Measurements from ENCODE around the gene KBTBD12.

DNA sequence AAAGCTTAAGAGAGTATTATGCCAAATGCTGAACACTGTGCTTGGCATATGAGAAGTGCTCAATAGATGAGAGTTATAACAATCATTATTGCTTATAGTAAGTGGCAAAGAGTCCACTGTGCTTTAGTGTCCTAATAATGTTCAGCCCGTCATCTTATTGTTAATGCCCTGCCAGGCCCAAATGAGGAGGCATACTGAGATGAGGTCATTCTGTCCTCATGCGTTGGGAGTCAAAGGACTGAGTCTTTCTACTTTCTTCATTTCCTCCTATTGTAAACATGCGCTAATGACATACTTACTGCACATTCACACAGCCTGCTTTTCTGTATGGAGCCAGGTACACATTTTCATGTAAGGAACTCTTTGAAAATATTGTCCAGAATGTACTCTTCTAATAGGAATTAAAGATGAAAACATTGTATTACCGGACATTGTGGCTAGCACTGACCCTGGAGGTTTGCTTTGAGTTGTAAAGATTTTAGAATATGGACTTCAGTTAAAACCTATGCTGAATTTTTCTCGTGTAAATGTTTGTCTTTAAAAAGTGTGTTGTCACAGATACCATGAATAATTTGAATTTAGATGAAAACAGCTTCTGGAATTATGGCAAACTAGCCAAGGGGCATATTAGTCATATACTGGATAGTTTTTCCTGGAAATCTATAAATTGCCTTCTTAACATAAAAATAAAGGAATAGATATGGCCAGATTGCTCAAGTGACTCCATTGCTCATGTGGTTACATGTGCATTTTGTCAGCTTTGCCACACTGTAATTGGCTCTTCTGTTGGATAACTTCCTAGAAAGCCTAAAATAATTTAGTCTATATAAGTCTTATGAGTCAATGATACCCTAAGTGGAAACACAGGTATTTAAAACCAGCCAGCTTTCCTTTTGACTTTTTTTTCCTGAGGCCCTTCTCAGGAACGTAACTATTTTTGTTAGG lies 38.3 kb downstream of the KBTBD12 start:
- no peak for TF ChIP-seq EZH2 (optimal IDR thresholded peaks at IDR 0.05; ENCODE audit: low read depth, low read length)
- TF ChIP-seq, protein P1, sequence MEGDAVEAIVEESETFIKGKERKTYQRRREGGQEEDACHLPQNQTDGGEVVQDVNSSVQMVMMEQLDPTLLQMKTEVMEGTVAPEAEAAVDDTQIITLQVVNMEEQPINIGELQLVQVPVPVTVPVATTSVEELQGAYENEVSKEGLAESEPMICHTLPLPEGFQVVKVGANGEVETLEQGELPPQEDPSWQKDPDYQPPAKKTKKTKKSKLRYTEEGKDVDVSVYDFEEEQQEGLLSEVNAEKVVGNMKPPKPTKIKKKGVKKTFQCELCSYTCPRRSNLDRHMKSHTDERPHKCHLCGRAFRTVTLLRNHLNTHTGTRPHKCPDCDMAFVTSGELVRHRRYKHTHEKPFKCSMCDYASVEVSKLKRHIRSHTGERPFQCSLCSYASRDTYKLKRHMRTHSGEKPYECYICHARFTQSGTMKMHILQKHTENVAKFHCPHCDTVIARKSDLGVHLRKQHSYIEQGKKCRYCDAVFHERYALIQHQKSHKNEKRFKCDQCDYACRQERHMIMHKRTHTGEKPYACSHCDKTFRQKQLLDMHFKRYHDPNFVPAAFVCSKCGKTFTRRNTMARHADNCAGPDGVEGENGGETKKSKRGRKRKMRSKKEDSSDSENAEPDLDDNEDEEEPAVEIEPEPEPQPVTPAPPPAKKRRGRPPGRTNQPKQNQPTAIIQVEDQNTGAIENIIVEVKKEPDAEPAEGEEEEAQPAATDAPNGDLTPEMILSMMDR (IDR thresholded peaks at IDR 0.05; ENCODE audit: low read length) = no peak
- no peak for TF ChIP-seq EZH2phosphoT487 (IDR thresholded peaks at IDR 0.05; ENCODE audit: low read length)
